GM23338 (cell line): Measurements from ENCODE around the gene ACOXL. TPM values are rescaled to one million over a fixed set of nuclear protein-coding genes. Genes with fewer than 3 reads are reported as not detected.
"Not testable (repeated sequence)": the region's sequence is repeated elsewhere in the genome, so short reads cannot be mapped to it uniquely, and the experiment has no call there.

Source experiments
- ATAC-seq: fragments of 200-7000 bp; cut with Tn5 transposase; 3 replicates; pipeline ENCODE4 v1.9.1; 2020
- DNase-seq: peaks from one replicate; pipeline ENCODE4 v3.0.0-alpha.2; 2015; ENCODE audit warnings: low spot score
- H2AFZ ChIP-seq: fragments of 200-600 bp; sonication (generic); 2 replicates; pipeline ENCODE4 v1.8.0; 2016; ENCODE audit warnings: antibody characterized with exemption, mild to moderate bottlenecking, moderate library complexity
- H3F3A ChIP-seq: fragments of 200-600 bp; sonication (generic); replicated peaks from 2 replicates; pipeline ENCODE4 v1.8.0; 2017; ENCODE audit warnings: antibody characterized with exemption, mixed run types, low read depth
- H3K27ac ChIP-seq: fragments of 200-600 bp; sonication (generic); 2 replicates; pipeline ENCODE4 v1.6.1; 2016; ENCODE audit warnings: low read depth
- H3K27me3 ChIP-seq: fragments of 200-600 bp; sonication (generic); 2 replicates; pipeline ENCODE4 v1.8.0; 2016; ENCODE audit warnings: mild to moderate bottlenecking, mixed run types, moderate library complexity; ENCODE audit not compliant: insufficient read depth
- H3K36me3 ChIP-seq: fragments of 200-600 bp; sonication (generic); 2 replicates; pipeline ENCODE4 v1.8.0; 2016; ENCODE audit warnings: mild to moderate bottlenecking; ENCODE audit not compliant: insufficient read depth
- H3K4me1 ChIP-seq: fragments of 200-600 bp; sonication (generic); 2 replicates; pipeline ENCODE4 v1.8.0; 2016; ENCODE audit warnings: mild to moderate bottlenecking, moderate library complexity; ENCODE audit not compliant: insufficient read depth
- H3K4me2 ChIP-seq: fragments of 200-600 bp; sonication (generic); 2 replicates; pipeline ENCODE4 v1.7.1; 2017; ENCODE audit warnings: mixed run types
- H3K4me3 ChIP-seq: fragments of 200-600 bp; sonication (generic); 2 replicates; pipeline ENCODE4 v1.6.1; 2016; ENCODE audit warnings: mixed run types
- H3K79me2 ChIP-seq: fragments of 200-600 bp; sonication (generic); replicated peaks from 2 replicates; pipeline ENCODE4 v1.8.0; 2017; ENCODE audit warnings: mild to moderate bottlenecking; ENCODE audit not compliant: insufficient read depth
- H3K9me2 ChIP-seq: fragments of 200-600 bp; sonication (generic); 2 replicates; pipeline ENCODE4 v1.8.0; 2017; ENCODE audit not compliant: insufficient read depth
- H4K20me1 ChIP-seq: fragments of 200-600 bp; sonication (generic); replicated peaks from 2 replicates; pipeline ENCODE4 v1.8.0; 2017; ENCODE audit warnings: mild to moderate bottlenecking; ENCODE audit not compliant: insufficient read depth
- H3K27ac Mint-ChIP-seq: 2 replicates; pipeline ENCODE4 v1.8.0; 2020; ENCODE audit warnings: inconsistent platforms, mild to moderate bottlenecking, moderate library complexity, mixed read lengths
- H3K27me3 Mint-ChIP-seq: 3 replicates; pipeline ENCODE4 v1.8.0; 2022; ENCODE audit warnings: low read depth, mild to moderate bottlenecking, moderate library complexity, mixed read lengths, inconsistent platforms; ENCODE audit not compliant: insufficient read depth, poor library complexity
- H3K36me3 Mint-ChIP-seq: 3 replicates; pipeline ENCODE4 v1.8.0; 2021; ENCODE audit warnings: low read depth, mild to moderate bottlenecking, inconsistent platforms, moderate library complexity, mixed read lengths
- H3K4me1 Mint-ChIP-seq: 3 replicates; pipeline ENCODE4 v1.8.0; 2020; ENCODE audit warnings: mild to moderate bottlenecking, inconsistent platforms, mixed read lengths
- H3K4me3 Mint-ChIP-seq: 3 replicates; pipeline ENCODE4 v1.8.0; 2021; ENCODE audit warnings: moderate library complexity, mild to moderate bottlenecking, inconsistent platforms, mixed read lengths
- H3K9me3 Mint-ChIP-seq: 3 replicates; pipeline ENCODE4 v1.8.0; 2020; ENCODE audit warnings: moderate library complexity, mild to moderate bottlenecking, inconsistent platforms, mixed read lengths
- ETS1 ChIP-seq: IDR thresholded peaks from 2 replicates; pipeline ENCODE4 v1.6.1; 2016; ENCODE audit warnings: antibody characterized with exemption
- EZH2 ChIP-seq: fragments of 200-600 bp; sonication (generic); IDR thresholded peaks from one replicate; pipeline ENCODE4 v1.8.0; 2017; ENCODE audit warnings: antibody characterized with exemption, mild to moderate bottlenecking, low read depth; ENCODE audit not compliant: unreplicated experiment
- JUNB ChIP-seq: IDR thresholded peaks from one replicate; pipeline ENCODE4 v1.6.1; 2016; ENCODE audit warnings: antibody characterized with exemption; ENCODE audit not compliant: unreplicated experiment
- REST ChIP-seq: IDR thresholded peaks from one replicate; pipeline ENCODE4 v1.6.1; 2018; ENCODE audit warnings: antibody characterized with exemption; ENCODE audit not compliant: unreplicated experiment
- STAT1 ChIP-seq: IDR thresholded peaks from one replicate; pipeline ENCODE4 v1.6.1; 2016; ENCODE audit warnings: antibody characterized with exemption; ENCODE audit not compliant: unreplicated experiment
- ZNF331 ChIP-seq: fragments of 250-450 bp; sonication (Bioruptor Pico); IDR thresholded peaks from 2 replicates; pipeline ENCODE4 v1.5.0; 2020; ENCODE audit warnings: low read depth, mild to moderate bottlenecking, moderate library complexity
- polyA plus RNA-seq: library from polyadenylated mRNA; unstranded; fragments of >200 nt; fragmentation: Nextera tagmentation; extraction: Ambion mirVana; gene quantifications from 2 replicates; pipeline ENCODE4 v1.2.1, GENCODE V29; 2016
- total RNA-seq: library from RNA; depleted of rRNA; stranded (reverse); fragments of >200 nt; shearing (Covaris generic); gene quantifications from 2 replicates; pipeline ENCODE4 v1.2.3, GENCODE V29; 2014

Gene ACOXL
- total and polyA plus RNA-seq, 2 experiments from 2014 or later = 9.0 to 14.7 TPM

DNA sequence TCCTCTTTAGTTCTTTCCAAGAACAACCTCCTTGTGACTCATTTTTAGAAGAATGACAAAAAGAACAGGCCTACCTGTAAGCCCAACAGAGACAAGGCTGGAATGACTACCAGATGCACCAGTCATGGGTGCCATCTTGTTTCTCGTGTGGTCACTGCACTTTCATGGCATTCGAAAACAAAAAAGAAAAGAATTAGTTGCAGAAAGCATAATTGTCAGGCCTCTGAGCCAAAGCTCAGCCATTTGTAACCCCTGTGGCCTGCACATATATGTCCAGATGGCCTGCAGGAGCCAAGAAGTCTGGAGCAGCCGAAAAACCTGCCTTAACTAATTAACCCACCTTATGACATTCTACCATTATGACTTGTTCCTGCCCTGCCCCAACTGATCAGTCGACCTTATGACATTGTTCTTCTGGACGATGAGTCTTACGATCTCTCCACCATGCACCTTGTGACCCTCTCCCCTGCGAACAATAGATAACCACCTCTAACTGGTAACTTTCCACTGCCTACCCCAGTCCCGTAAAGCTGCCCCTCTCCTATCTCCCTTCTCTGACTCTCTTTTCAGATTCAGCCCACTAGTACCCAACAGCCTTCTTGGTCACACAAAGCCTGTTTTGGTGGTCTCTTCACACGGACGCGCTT, 40.6 kb upstream of the ACOXL start:
- Histone ChIP-seq H3K4me3 (no peak overlapping the region), H3K27ac (no peak overlapping the region), H3K4me2 (no peak overlapping the region), H2AFZ (no peak overlapping the region), H3K4me1 (peaks cover 35% of the 10 kb centered on the region), H3K36me3 (no peaks in the 10 kb centered on the region), H3K27me3 (peaks cover 20% of the 10 kb centered on the region), H4K20me1 (no peaks in the 10 kb centered on the region), H3K9me2 (peaks cover 19% of the 10 kb centered on the region; the same call in 1 of the 2 replicates), H3F3A (peaks cover 4% of the 10 kb centered on the region; the same call in 1 of the 2 replicates), H3K79me2 (no peaks in the 10 kb centered on the region)
- H3K4me1 Mint-ChIP-seq = peaks cover 40% of the 10 kb centered on the region
- no peak for DNase-seq
- no peak for ATAC-seq
- H3K36me3 Mint-ChIP-seq = peaks cover 15% of the 10 kb centered on the region
- TF ChIP-seq STAT1 (no peak), EZH2 (no peak), JUNB (no peak), REST (no peak), ZNF331 (CRISPR knock-in tag) (no peak), ETS1 (no peak)
- H3K27me3 Mint-ChIP-seq = peaks cover 21% of the 10 kb centered on the region
- peaks cover 20% of the 10 kb centered on the region for H3K9me3 Mint-ChIP-seq
- no peak overlapping the region for H3K27ac Mint-ChIP-seq
- H3K4me3 Mint-ChIP-seq = no peak overlapping the region

DNA sequence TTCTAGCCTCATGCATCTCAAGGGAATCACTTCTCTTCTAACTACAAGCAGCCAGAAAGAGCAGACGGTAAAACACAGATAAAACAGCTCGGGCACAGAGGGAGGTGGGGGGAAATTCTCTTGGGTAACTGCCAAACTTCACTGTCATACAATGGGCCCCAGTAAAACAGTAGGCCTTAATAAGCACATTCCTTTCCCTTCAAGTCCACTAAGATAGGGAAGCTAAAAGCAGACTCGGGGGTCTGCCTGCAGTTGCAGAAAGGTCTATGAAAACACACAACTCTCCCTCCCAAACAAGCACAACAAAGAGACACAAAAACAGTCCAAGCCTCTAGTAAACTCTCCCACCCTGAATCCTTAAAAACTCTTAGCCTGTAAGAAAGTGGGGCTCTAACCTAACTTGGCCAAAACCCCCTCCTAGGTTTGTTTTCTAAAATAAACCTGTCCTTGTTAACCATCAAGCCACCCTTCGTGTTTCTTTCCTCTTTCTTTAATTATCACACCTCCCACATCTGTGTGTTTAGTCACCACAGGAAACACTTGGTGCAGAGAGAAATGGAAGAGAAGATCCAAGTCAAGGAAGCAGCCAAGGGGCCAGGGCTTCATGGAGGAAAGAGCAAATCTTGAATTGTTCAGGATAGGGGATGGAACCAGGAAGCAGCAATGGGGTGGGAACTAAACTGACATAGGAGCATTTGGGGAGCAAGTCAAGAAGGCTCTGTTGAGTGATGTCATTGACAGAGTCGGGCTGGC, 37.1 kb upstream of the ACOXL start:
- H3K9me2 ChIP-seq = peaks cover 23% of the 10 kb centered on the region; the same call in 1 of the 2 replicates
- not testable (repeated sequence) for H3K27ac Mint-ChIP-seq, H3K36me3 Mint-ChIP-seq, H3K4me2 ChIP-seq, H3K9me3 Mint-ChIP-seq, H4K20me1 ChIP-seq, H3K36me3 ChIP-seq, H3F3A ChIP-seq, H3K27ac ChIP-seq, DNase-seq, H3K4me3 Mint-ChIP-seq, H3K79me2 ChIP-seq, H3K4me3 ChIP-seq, ATAC-seq
- peaks cover 18% of the 10 kb centered on the region for H3K4me1 ChIP-seq
- 0 out of 2 replicates have a peak overlapping the region, but pooled peaks have one; percentile 56 for H2AFZ ChIP-seq
- H3K27me3 ChIP-seq = peaks cover 11% of the 10 kb centered on the region
- peaks cover 18% of the 10 kb centered on the region for H3K27me3 Mint-ChIP-seq
- H3K4me1 Mint-ChIP-seq = peaks cover 22% of the 10 kb centered on the region

GRCh38 chr2:110698253-110698652, 34.1 kb upstream of the ACOXL start:
- not testable (repeated sequence) for ATAC-seq, H3K27ac ChIP-seq, H2AFZ ChIP-seq, H3K4me3 Mint-ChIP-seq, H3K79me2 ChIP-seq, DNase-seq, H3K36me3 ChIP-seq, H3F3A ChIP-seq, H3K27me3 ChIP-seq, H3K36me3 Mint-ChIP-seq, H3K4me2 ChIP-seq, H3K27ac Mint-ChIP-seq, H3K4me3 ChIP-seq, H4K20me1 ChIP-seq, H3K9me3 Mint-ChIP-seq, H3K9me2 ChIP-seq, H3K27me3 Mint-ChIP-seq
- peaks cover 30% of the 10 kb centered on the region for H3K4me1 Mint-ChIP-seq
- H3K4me1 ChIP-seq = peaks cover 26% of the 10 kb centered on the region
